PC-9 (cell line): ENCODE data around the gene FTMT. TPM values are rescaled to one million over a fixed set of nuclear protein-coding genes. Genes with fewer than 3 reads are reported as not detected.
"Not testable (repeated sequence)": the region's sequence is repeated elsewhere in the genome, so short reads cannot be mapped to it uniquely, and the experiment has no call there.

Source experiments
- Bru-seq: library from RNA; stranded (reverse); fragments of 400-500 nt; gene quantifications from one replicate; lab custom pipeline; 2021; lab: Mats Ljungman, UMichigan
- BruChase-seq, 2 experiments: library from RNA; stranded (reverse); fragments of 400-500 nt; gene quantifications; one replicate each; lab custom pipeline; 2021; lab: Mats Ljungman, UMichigan
- BruUV-seq: library from RNA; stranded (reverse); fragments of 400-500 nt; replicated peaks from 2 replicates; lab custom pipeline; 2021; lab: Mats Ljungman, UMichigan
- CTCF ChIA-PET: fragments of 300-600 bp; sonication (Branson Sonifier 250); formaldehyde crosslinking; loops from one replicate; lab custom pipeline; 2022; ENCODE audit warnings: antibody characterized with exemption; lab: Charles Lee
- POLR2A ChIA-PET: fragments of 300-600 bp; sonication (Branson Sonifier 250); formaldehyde crosslinking; loops from one replicate; lab custom pipeline; 2022; ENCODE audit warnings: antibody characterized with exemption; ENCODE audit not compliant: unreplicated experiment; lab: Charles Lee
- DNase-seq, 2 experiments: peaks; one replicate each; pipeline versions ENCODE4 v3.0.0 to v3.0.0-alpha.2; 2015 to 2022; ENCODE audit warnings: mixed read lengths in 1 of 2
- H2AFZ ChIP-seq: fragments of 200-600 bp; sonication (generic); 2 replicates; pipeline ENCODE4 v1.8.1; 2017; ENCODE audit warnings: antibody characterized with exemption
- H3F3A ChIP-seq: fragments of 200-600 bp; sonication (generic); 2 replicates; pipeline ENCODE4 v1.8.1; 2017; ENCODE audit warnings: antibody characterized with exemption, mild to moderate bottlenecking, low read depth; ENCODE audit not compliant: insufficient read depth
- H3K27ac ChIP-seq: fragments of 200-600 bp; sonication (generic); 2 replicates; pipeline ENCODE4 v1.6.1; 2016; ENCODE audit warnings: mixed run types
- H3K27me3 ChIP-seq: fragments of 200-600 bp; sonication (generic); 2 replicates; pipeline ENCODE4 v1.6.1; 2016; ENCODE audit warnings: low read depth, mixed run types; ENCODE audit not compliant: insufficient read depth
- H3K36me3 ChIP-seq: fragments of 200-600 bp; sonication (generic); 2 replicates; pipeline ENCODE4 v1.6.1; 2016; ENCODE audit warnings: low read depth, mixed run types
- H3K4me1 ChIP-seq: fragments of 200-600 bp; sonication (generic); replicated peaks from 2 replicates; pipeline ENCODE4 v1.6.1; 2016; ENCODE audit warnings: mixed run types; ENCODE audit not compliant: insufficient read depth
- H3K4me2 ChIP-seq: fragments of 200-600 bp; sonication (generic); 2 replicates; pipeline ENCODE4 v1.6.1; 2017; ENCODE audit warnings: mixed run types
- H3K4me3 ChIP-seq: fragments of 200-600 bp; sonication (generic); 2 replicates; pipeline ENCODE4 v1.6.1; 2016; ENCODE audit warnings: mixed run types
- H3K79me2 ChIP-seq: fragments of 200-600 bp; sonication (generic); 2 replicates; pipeline ENCODE4 v1.6.1; 2017; ENCODE audit warnings: low read depth, mixed run types
- H3K9me2 ChIP-seq: fragments of 200-600 bp; sonication (generic); 2 replicates; pipeline ENCODE4 v1.8.1; 2017; ENCODE audit warnings: mild to moderate bottlenecking; ENCODE audit not compliant: insufficient read depth
- H3K9me3 ChIP-seq: fragments of 200-600 bp; sonication (generic); 2 replicates; pipeline ENCODE4 v1.8.1; 2016; ENCODE audit warnings: low read depth; ENCODE audit not compliant: insufficient read depth
- H4K20me1 ChIP-seq: fragments of 200-600 bp; sonication (generic); 2 replicates; pipeline ENCODE4 v1.8.1; 2017; ENCODE audit not compliant: insufficient read depth
- EZH2 ChIP-seq: fragments of 200-600 bp; sonication (generic); IDR thresholded peaks from 2 replicates; pipeline ENCODE4 v1.8.0; 2017; ENCODE audit warnings: antibody characterized with exemption, low read depth
- intact Hi-C: fragments of 100-400 bp; cut with micrococcal nuclease; formaldehyde crosslinking; loops from one replicate; pipeline ENCODE4 v1.10.0; 2022; ENCODE audit not compliant: unreplicated experiment
- long read RNA-seq: library from polyadenylated mRNA; stranded (forward); transcript quantifications from one replicate; pipeline ENCODE4 v2.0.0, GENCODE V29; 2022
- total RNA-seq: library from RNA; stranded (reverse); gene quantifications from 2 replicates; pipeline ENCODE4 v1.2.3, GENCODE V29; 2021
- TF ChIP-seq, protein P1 (sequence below): fragments of 200-600 bp; sonication (generic); conservative IDR thresholded peaks from 2 replicates; pipeline ENCODE4 v1.6.1; 2017; ENCODE audit warnings: mixed run types, antibody characterized with exemption, mild to moderate bottlenecking, moderate library complexity

The FTMT gene
- total RNA-seq = not detected in 2 replicates
- not detected for Bru-seq, nascent RNA
- not detected for BruChase-seq, experiment 1, labeled RNA remaining after a 2-hour chase
- BruChase-seq, experiment 2, labeled RNA remaining after a 6-hour chase = not detected
- long read RNA-seq = 0 reads

DNA sequence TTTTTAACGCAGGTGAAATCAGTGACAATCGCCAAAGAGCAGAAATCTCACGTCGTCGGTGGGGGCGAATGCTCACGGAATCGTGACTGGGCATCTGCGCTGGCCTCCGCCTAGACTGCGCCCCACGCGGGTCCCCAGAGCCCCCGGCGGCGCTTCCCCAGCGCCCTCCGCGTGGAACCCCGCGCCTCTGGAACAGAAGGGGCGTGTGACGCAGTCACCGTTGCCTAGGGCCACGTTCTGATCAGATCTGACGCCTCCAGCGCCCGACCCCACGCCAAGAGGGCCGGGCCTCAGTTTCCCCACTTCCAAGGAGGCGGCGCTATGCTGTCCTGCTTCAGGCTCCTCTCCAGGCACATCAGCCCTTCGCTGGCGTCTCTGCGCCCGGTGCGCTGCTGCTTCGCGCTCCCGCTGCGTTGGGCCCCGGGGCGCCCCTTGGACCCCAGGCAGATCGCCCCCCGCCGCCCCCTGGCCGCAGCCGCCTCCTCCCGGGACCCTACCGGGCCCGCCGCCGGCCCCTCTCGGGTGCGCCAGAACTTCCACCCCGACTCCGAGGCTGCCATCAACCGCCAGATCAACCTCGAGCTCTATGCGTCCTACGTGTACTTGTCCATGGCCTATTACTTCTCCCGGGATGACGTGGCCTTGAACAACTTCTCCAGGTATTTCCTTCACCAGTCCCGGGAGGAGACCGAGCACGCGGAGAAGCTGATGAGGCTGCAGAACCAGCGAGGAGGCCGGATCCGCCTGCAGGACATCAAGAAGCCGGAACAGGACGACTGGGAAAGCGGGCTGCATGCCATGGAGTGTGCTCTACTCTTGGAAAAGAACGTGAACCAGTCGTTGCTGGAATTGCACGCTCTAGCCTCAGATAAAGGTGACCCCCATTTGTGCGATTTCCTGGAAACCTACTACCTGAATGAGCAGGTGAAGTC lies at the start of gene FTMT:
Gene FTMT (plus strand): TSS at position 240 of the 932 bp plus-strand sequence. CDS start 82 bp downstream, at position 322.
- Histone ChIP-seq H3K4me1 (no peaks in the 10 kb centered on the region), H2AFZ (no peak within 1 kb of the TSS), H4K20me1 (no peaks in the 10 kb centered on the region), H3F3A (no peaks in the 10 kb centered on the region), H3K4me3 (no peak within 1 kb of the TSS), H3K4me2 (no peak within 1 kb of the TSS), H3K36me3 (no peaks in the 10 kb centered on the region), H3K9me2 (no peaks in the 10 kb centered on the region), H3K27me3 (no peaks in the 10 kb centered on the region), H3K79me2 (no peaks in the 10 kb centered on the region), H3K9me3 (no peaks in the 10 kb centered on the region), H3K27ac (no peak within 1 kb of the TSS)
- POLR2A ChIA-PET = no interaction called here
- DNase-seq = no peak
- intact Hi-C loops = no loop called here
- TF ChIP-seq, protein P1, sequence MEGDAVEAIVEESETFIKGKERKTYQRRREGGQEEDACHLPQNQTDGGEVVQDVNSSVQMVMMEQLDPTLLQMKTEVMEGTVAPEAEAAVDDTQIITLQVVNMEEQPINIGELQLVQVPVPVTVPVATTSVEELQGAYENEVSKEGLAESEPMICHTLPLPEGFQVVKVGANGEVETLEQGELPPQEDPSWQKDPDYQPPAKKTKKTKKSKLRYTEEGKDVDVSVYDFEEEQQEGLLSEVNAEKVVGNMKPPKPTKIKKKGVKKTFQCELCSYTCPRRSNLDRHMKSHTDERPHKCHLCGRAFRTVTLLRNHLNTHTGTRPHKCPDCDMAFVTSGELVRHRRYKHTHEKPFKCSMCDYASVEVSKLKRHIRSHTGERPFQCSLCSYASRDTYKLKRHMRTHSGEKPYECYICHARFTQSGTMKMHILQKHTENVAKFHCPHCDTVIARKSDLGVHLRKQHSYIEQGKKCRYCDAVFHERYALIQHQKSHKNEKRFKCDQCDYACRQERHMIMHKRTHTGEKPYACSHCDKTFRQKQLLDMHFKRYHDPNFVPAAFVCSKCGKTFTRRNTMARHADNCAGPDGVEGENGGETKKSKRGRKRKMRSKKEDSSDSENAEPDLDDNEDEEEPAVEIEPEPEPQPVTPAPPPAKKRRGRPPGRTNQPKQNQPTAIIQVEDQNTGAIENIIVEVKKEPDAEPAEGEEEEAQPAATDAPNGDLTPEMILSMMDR = no peak
- CTCF ChIA-PET = no interaction called here
- no TSS peak for BruUV-seq

DNA sequence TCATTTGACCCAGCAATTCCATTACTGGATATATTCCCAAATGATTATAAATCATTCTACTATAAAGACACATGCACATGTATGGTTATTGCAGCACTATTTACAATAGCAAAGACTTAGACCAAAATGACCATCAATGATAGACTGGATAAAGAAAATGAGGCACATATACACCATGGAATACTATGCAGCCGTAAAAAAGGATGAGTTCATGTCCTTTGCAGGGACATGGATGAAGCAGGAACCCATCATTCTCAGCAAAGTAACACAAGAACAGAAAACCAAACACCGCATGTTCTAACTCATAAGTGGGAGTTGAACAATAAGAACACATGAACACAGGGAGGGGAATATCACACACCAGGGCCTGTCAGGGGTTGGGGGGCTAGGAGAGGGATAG lies 46.4 kb upstream of the FTMT start:
- intact Hi-C loops, H3F3A ChIP-seq, H4K20me1 ChIP-seq, H3K27ac ChIP-seq, H3K9me2 ChIP-seq, H3K4me3 ChIP-seq, DNase-seq, H3K36me3 ChIP-seq, H3K9me3 ChIP-seq, H3K4me1 ChIP-seq, BruUV-seq, H3K4me2 ChIP-seq, CTCF ChIA-PET, H3K79me2 ChIP-seq, H2AFZ ChIP-seq, H3K27me3 ChIP-seq, POLR2A ChIA-PET: not testable (repeated sequence)

DNA sequence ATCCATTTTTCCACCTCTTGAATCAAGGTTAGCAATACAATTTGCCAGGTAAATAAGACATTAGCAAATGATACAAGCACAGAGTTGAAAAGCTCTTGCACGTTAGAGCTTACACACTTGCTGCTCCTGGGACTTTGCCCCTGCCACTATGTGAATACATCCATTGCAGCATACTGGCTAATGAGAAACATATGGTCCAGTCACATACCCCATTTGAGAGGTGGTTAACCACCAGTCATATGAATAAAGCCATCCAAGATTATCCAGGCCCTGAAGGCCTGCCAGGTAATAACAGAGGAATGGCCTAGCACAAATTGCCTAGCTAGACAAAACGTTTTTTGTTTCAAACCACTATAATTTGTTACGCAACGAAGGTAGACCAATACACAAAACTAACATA lies 45.8 kb upstream of the FTMT start:
- Histone ChIP-seq H3K79me2 (no peaks in the 10 kb centered on the region), H3K27me3 (no peaks in the 10 kb centered on the region), H3K27ac (no peak overlapping the region), H3K36me3 (no peaks in the 10 kb centered on the region), H4K20me1 (no peaks in the 10 kb centered on the region), H3F3A (no peaks in the 10 kb centered on the region), H2AFZ (no peak overlapping the region), H3K4me1 (no peaks in the 10 kb centered on the region), H3K9me2 (no peaks in the 10 kb centered on the region), H3K4me3 (no peak overlapping the region), H3K4me2 (no peak overlapping the region), H3K9me3 (no peaks in the 10 kb centered on the region)
- DNase-seq = no peak
- ChIA-PET POLR2A (no interaction called here), CTCF (no interaction called here)
- TF ChIP-seq, protein P1 = no peak
- TF ChIP-seq EZH2 = no peak
- intact Hi-C loops = no loop called here
- no TSS peak for BruUV-seq
